ENCODE results near the gene SLC25A30. TPM values are rescaled to one million over a fixed set of nuclear protein-coding genes. Genes with fewer than 3 reads are reported as not detected.
"Not testable (repeated sequence)": the region's sequence is repeated elsewhere in the genome, so short reads cannot be mapped to it uniquely, and the experiment has no call there.

The SLC25A30 gene
- total and polyA plus RNA-seq, 7 donors: 6.2 to 69.8 (median 42.8) TPM

- Histone ChIP-seq H3K9me3 (no peaks in the 10 kb centered on the region), H3K4me1 (peaks cover 4% of the 10 kb centered on the region), H3K4me3 (no peak overlapping the region), H3K27me3 (ENCODE audit: insufficient read depth in 3 of 3, low read length in 2 of 3) (no peaks in the 10 kb centered on the region), H3K36me3 (ENCODE audit: insufficient read depth in 1 of 2, low read depth in 1 of 2) (no peaks in the 10 kb centered on the region), H3K27ac (peak overlapping the region; percentile 23)
- no peak for DNase-seq
- no peak for ATAC-seq
- intact Hi-C loops (cut with DNase I): no loop called here
- WGBS, 3 donors: 52 to 64% (median 52%) methylated on average over 3 of the region's 3 CpGs
- TF ChIP-seq, protein P1, sequence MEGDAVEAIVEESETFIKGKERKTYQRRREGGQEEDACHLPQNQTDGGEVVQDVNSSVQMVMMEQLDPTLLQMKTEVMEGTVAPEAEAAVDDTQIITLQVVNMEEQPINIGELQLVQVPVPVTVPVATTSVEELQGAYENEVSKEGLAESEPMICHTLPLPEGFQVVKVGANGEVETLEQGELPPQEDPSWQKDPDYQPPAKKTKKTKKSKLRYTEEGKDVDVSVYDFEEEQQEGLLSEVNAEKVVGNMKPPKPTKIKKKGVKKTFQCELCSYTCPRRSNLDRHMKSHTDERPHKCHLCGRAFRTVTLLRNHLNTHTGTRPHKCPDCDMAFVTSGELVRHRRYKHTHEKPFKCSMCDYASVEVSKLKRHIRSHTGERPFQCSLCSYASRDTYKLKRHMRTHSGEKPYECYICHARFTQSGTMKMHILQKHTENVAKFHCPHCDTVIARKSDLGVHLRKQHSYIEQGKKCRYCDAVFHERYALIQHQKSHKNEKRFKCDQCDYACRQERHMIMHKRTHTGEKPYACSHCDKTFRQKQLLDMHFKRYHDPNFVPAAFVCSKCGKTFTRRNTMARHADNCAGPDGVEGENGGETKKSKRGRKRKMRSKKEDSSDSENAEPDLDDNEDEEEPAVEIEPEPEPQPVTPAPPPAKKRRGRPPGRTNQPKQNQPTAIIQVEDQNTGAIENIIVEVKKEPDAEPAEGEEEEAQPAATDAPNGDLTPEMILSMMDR (IDR thresholded peaks at IDR 0.05): no peak
Observed at GRCh38 chr13:45422731-45423292, 4.6 kb upstream of the SLC25A30 start.

GRCh38 chr13:45419945-45420344 lies 1.8 kb upstream of the SLC25A30 start:
- whole genome bisulfite sequencing, 3 donors: 83 to 92% (median 88%) methylated on average over 1 of the region's 1 CpG
- peaks cover 17% of the 10 kb centered on the region for H3K4me1 ChIP-seq
- ATAC-seq: no peak
- H3K4me3 ChIP-seq: no peak overlapping the region
- H3K9me3 ChIP-seq: no peaks in the 10 kb centered on the region
- intact Hi-C loops (cut with DNase I): loop anchor here in 1 of 2 donors (5.0 kb wide), 1 partner anchor 42 kb away; the partner anchor contains the start of gene COG3
- DNase-seq: no peak
- TF ChIP-seq, protein P1 (IDR thresholded peaks at IDR 0.05): no peak
- H3K27ac ChIP-seq: no peak overlapping the region
- no peaks in the 10 kb centered on the region for H3K36me3 ChIP-seq (ENCODE audit: insufficient read depth in 1 of 2, low read depth in 1 of 2)
- H3K27me3 ChIP-seq (ENCODE audit: insufficient read depth in 3 of 3, low read length in 2 of 3): no peaks in the 10 kb centered on the region

DNA sequence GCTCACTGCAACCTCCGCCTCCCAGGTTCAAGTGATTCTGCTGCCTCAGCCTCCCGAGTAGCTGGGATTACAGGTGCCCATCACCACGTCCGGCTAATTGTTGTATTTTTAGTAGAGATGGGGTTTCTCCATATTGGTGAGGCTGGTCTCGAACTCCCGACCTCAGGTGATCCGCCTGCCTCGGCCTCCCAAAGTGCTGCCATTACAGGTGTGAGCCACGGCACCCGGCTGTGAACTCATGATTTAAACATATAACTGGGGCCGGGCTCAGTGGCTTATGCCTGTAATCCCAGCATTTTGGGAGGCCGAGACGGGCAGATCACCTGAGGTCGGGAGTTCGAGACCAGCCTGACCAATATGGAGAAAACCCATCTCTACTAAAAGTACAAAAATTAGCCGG lies 1.2 kb upstream of the SLC25A30 start:
- not testable (repeated sequence) for H3K36me3 ChIP-seq (ENCODE audit: insufficient read depth in 1 of 2, low read depth in 1 of 2); H3K27ac ChIP-seq; H3K4me3 ChIP-seq; ATAC-seq; DNase-seq; H3K27me3 ChIP-seq (ENCODE audit: insufficient read depth in 3 of 3, low read length in 2 of 3); H3K9me3 ChIP-seq
- intact Hi-C loops (cut with DNase I): loop anchor here in 1 of 2 donors (5.0 kb wide), 1 partner anchor 43 kb away; the partner anchor contains the start of gene COG3
- H3K4me1 ChIP-seq: peaks cover 20% of the 10 kb centered on the region
- 95 to 99% (median 96%) methylated on average over 16 of the region's 16 CpGs for WGBS, 3 donors

DNA sequence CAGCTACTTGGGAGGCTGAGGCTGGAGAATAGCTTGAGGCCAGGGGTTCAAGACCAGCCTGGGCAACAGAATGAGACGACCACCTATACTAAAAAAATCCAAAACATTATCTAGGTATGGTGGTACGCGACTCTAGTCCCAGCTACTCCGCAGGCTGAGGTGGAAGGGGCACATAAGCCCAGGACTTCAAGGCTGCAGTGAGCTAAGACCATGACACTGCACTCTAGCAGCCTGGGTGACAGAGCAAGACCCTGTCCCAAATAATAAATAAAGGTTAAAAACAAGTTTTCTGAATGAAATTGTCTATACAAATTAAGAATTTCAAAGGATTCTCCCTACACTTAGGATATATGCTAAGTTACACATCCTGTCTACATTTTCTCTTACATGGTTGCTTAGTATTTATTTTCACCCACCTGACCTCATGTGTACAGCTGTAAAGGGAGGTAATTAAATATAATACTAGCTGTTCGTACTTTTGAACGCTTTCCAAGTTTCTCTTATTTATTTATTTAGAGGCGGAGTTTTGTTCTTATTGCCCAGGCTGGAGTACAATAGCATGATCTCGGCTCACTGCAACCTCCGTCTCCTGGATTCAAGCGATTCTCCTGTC lies 1.6 kb downstream of the SLC25A30 start:
- WGBS, 3 donors: 35 to 47% (median 40%) methylated on average over 10 of the region's 10 CpGs

DNA sequence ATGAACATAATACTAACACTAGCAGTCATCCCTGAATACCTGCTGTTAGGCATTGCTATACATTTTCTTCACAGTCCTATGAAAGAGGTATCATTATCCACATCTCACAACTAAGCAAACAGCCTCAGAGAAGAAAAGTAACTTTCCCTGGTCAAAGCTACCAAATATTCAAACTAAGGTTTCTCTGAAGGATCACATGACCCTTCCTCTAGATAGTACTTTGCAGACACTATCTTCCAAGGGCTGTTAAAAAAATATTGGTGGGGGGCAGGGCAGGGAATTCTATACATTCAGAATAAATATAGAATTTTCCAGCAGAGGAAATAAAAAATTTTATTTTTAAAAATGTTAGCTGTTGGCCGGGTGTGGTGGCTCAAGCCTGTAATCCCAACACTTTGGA lies 3.1 kb downstream of the SLC25A30 start:
- Histone ChIP-seq H3K9me3 (no peaks in the 10 kb centered on the region), H3K27ac (peak overlapping the region; percentile 84), H3K27me3 (ENCODE audit: insufficient read depth in 3 of 3, low read length in 2 of 3) (no peaks in the 10 kb centered on the region), H3K36me3 (ENCODE audit: insufficient read depth in 1 of 2, low read depth in 1 of 2) (peaks cover 0 to 11% of the 10 kb centered on the region in 2 donors), H3K4me3 (peak overlapping the region; percentile 58), H3K4me1 (peaks cover 55% of the 10 kb centered on the region)
- TF ChIP-seq, protein P1 (IDR thresholded peaks at IDR 0.05): no peak
- 49 to 60% (median 50%) methylated on average over 1 of the region's 1 CpG for WGBS, 3 donors
- DNase-seq (no peak), ATAC-seq (no peak)
- intact Hi-C loops (cut with DNase I): loop anchor here in 1 of 2 donors (5.0 kb wide), 1 partner anchor 47 kb away; the partner anchor contains the start of gene COG3

More for the DNA sequence above, 1.6 kb downstream of the SLC25A30 start:
- DNase-seq (no peak), ATAC-seq (no peak)
- peak overlapping the region; percentile 72 for H3K4me3 ChIP-seq
- H3K9me3 ChIP-seq: no peaks in the 10 kb centered on the region
- no peaks in the 10 kb centered on the region for H3K36me3 ChIP-seq (ENCODE audit: insufficient read depth in 1 of 2, low read depth in 1 of 2)
- H3K27ac ChIP-seq: peak overlapping the region; percentile 84
- peaks cover 46% of the 10 kb centered on the region for H3K4me1 ChIP-seq
- H3K27me3 ChIP-seq (ENCODE audit: insufficient read depth in 3 of 3, low read length in 2 of 3): no peaks in the 10 kb centered on the region
- intact Hi-C loops (cut with DNase I): loop anchor here in 1 of 2 donors (5.0 kb wide), 1 partner anchor 46 kb away; the partner anchor contains the start of gene COG3
- TF ChIP-seq, protein P1 (IDR thresholded peaks at IDR 0.05): no peak

All from psoas muscle (tissue), 8 donors.